PFSK-1 (cell line): ENCODE results near the gene MAGI1.

ENCODE experiments used
- FOXP2 ChIP-seq: optimal IDR thresholded peaks from 2 replicates; pipeline ENCODE3; 2011; ENCODE audit warnings: borderline replicate concordance, control low read depth, inconsistent platforms; ENCODE audit not compliant: insufficient read depth; ENCODE audit errors: extremely low read length, extremely low read depth
- POLR2AphosphoS5 ChIP-seq: IDR thresholded peaks from 2 replicates; pipeline ENCODE4 v1.6.1; 2012; ENCODE audit warnings: low read depth, mild to moderate bottlenecking, control low read depth, low read length, moderate library complexity
- SIN3A ChIP-seq: IDR thresholded peaks from 2 replicates; pipeline ENCODE4 v1.6.1; 2012; ENCODE audit warnings: mild to moderate bottlenecking, low read length, moderate library complexity, borderline replicate concordance; ENCODE audit not compliant: insufficient read depth
- TAF1 ChIP-seq: IDR thresholded peaks from 2 replicates; pipeline ENCODE4 v1.6.1; 2012; ENCODE audit warnings: low read length, control low read depth, borderline replicate concordance; ENCODE audit not compliant: insufficient read depth
- TF ChIP-seq, protein P1 (sequence below), 2 experiments: IDR thresholded peaks; 2 replicates each; pipeline versions ENCODE4 v1.6.1 to v1.8.0; 2011 to 2012; ENCODE audit warnings: low read depth in 2 of 2, low read length in 2 of 2, control low read depth in 1 of 2, inconsistent platforms in 1 of 2, mild to moderate bottlenecking in 1 of 2, moderate library complexity in 1 of 2; ENCODE audit not compliant: insufficient read depth in 1 of 2

Gene MAGI1

GRCh38 chr3:65642883-65643282 is 395.8 kb downstream of the MAGI1 start:
- TF ChIP-seq TAF1 (no peak), POLR2AphosphoS5 (no peak), FOXP2 (no peak), SIN3A (no peak)
- TF ChIP-seq, protein P1, sequence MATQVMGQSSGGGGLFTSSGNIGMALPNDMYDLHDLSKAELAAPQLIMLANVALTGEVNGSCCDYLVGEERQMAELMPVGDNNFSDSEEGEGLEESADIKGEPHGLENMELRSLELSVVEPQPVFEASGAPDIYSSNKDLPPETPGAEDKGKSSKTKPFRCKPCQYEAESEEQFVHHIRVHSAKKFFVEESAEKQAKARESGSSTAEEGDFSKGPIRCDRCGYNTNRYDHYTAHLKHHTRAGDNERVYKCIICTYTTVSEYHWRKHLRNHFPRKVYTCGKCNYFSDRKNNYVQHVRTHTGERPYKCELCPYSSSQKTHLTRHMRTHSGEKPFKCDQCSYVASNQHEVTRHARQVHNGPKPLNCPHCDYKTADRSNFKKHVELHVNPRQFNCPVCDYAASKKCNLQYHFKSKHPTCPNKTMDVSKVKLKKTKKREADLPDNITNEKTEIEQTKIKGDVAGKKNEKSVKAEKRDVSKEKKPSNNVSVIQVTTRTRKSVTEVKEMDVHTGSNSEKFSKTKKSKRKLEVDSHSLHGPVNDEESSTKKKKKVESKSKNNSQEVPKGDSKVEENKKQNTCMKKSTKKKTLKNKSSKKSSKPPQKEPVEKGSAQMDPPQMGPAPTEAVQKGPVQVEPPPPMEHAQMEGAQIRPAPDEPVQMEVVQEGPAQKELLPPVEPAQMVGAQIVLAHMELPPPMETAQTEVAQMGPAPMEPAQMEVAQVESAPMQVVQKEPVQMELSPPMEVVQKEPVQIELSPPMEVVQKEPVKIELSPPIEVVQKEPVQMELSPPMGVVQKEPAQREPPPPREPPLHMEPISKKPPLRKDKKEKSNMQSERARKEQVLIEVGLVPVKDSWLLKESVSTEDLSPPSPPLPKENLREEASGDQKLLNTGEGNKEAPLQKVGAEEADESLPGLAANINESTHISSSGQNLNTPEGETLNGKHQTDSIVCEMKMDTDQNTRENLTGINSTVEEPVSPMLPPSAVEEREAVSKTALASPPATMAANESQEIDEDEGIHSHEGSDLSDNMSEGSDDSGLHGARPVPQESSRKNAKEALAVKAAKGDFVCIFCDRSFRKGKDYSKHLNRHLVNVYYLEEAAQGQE (IDR thresholded peaks at IDR 0.05; ENCODE audit: insufficient read depth in 1 of 2, low read depth in 2 of 2, low read length in 2 of 2) = no peak

- TF ChIP-seq FOXP2 (no peak), TAF1 (no peak), SIN3A (no peak), POLR2AphosphoS5 (no peak)
- TF ChIP-seq, protein P1 (IDR thresholded peaks at IDR 0.05; ENCODE audit: insufficient read depth in 1 of 2, low read depth in 2 of 2, low read length in 2 of 2) = no peak
Measured at GRCh38 chr3:65641777-65642176, 396.9 kb downstream of the MAGI1 start.

DNA sequence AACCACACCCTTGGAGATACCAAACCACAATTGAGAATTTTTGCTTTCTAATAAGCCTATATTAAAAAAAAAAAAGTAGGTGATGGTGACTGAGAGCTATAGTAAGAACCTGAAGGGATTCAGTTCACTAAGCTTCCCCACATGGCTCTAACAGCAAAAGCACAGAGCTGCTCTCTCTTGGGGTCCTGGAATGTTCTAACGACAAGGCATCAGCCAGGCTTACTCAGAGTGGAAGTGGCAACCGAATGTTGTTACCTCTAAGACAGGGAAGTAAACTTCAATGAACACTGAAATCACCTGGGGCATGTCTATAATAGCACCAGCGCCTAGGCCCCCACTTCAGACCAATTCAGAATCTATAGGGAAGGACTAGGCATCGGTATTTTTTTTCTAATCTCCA is 397.7 kb downstream of the MAGI1 start:
- no peak for TF ChIP-seq POLR2AphosphoS5

GRCh38 chr3:65639444-65639843 is 399.3 kb downstream of the MAGI1 start:
- TF ChIP-seq FOXP2 (no peak), SIN3A (no peak), POLR2AphosphoS5 (no peak)
- TF ChIP-seq, protein P1 (IDR thresholded peaks at IDR 0.05; ENCODE audit: insufficient read depth in 1 of 2, low read depth in 2 of 2, low read length in 2 of 2) = no peak

DNA sequence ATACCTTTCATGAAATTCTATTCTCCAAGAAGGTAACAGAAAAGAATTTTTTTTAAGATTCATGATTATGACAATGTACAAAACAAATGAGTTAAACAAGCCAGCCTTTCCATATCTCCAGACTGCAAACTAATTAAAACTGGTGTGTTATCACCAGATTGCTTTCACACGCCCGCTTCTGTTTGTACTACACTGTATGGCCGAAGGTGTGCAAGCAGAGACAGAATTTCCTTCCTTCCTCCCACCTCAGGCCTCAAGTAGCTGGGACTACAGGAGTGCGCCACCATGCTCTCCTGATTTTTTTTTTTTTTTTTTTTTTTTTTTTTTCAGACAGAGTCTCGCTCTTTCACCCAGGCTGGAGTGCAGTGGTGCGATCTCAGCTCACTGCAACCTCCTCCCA is 400.4 kb downstream of the MAGI1 start:
- no peak for TF ChIP-seq TAF1
- TF ChIP-seq, protein P1 (IDR thresholded peaks at IDR 0.05; ENCODE audit: insufficient read depth in 1 of 2, low read depth in 2 of 2, low read length in 2 of 2) = no peak
- TF ChIP-seq SIN3A = no peak

DNA sequence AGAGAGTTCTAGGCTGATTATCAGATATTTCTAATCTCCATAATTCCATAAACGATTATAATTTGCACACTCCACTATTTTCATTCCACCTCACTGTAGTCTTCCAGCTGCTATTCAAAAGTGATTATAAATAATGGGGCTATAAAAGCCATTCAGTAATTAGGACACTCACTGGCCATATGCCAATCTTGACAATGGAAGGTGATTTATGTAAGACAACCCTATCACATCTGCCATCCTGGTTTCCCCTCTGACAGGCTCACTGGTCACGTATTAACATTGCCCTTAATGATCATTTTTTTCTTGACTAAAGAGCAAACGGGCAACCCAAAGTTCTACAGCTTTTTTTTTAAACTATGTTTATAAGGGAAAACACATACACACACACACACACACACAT is 402.4 kb downstream of the MAGI1 start:
- TF ChIP-seq POLR2AphosphoS5 (no peak), SIN3A (no peak)

DNA sequence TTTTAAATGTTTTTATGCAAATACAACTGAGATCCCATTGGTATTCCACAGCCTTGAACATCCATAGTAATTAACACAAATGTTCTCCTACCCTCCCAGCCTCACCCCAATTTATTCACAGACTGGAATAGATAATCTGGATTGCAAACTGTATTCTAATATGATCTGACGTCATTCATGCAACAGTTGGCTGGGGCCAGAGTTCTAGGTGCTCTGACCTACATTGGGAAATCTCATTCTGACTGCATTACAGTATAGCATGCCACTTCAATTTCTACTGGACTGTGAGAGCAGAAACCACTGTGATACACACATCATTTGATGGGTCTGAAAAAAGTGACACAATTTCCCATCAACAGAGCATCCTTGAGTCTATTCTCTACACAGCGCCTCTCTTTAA is 403.1 kb downstream of the MAGI1 start:
- TF ChIP-seq POLR2AphosphoS5 (no peak), TAF1 (no peak)
- TF ChIP-seq, protein P1 (IDR thresholded peaks at IDR 0.05; ENCODE audit: insufficient read depth in 1 of 2, low read depth in 2 of 2, low read length in 2 of 2) = no peak
